Measurements from ENCODE around the gene GRB14. TPM values are rescaled to one million over a fixed set of nuclear protein-coding genes. Genes with fewer than 3 reads are reported as not detected.

Gene GRB14
- total RNA-seq, 1 experiment from 2014 or later, result 14.9 TPM

Other genes starting within 250 kb of the GRB14 start
- gene COBLL1, start 220.3 kb upstream of the GRB14 start, total RNA-seq (2021), result 4.4 to 6.3 TPM (median 5.8 TPM) in 3 replicates